CD4-positive, CD25-positive, alpha-beta regulatory T cell (primary cell): ENCODE results near the gene MMRN2. TPM values are rescaled to one million over a fixed set of nuclear protein-coding genes. Genes with fewer than 3 reads are reported as not detected.

ENCODE experiments used
- ATAC-seq, 2 donors: fragments of 150-1000 bp; cut with Tn5 transposase; one replicate each; pipeline ENCODE4 v1.10.0; 2021; ENCODE audit warnings: low read depth in 2 of 2, moderate number of reproducible peaks in 2 of 2, moderate library complexity in 1 of 2
- DNase-seq, 3 donors: peaks; one replicate each; pipeline versions ENCODE4 v3.0.0 to v3.0.0-alpha.2; 2012 to 2022; ENCODE audit warnings: mixed read lengths in 1 of 3
- H3K27ac ChIP-seq: one replicate; pipeline ENCODE4 v1.7.0; 2013; ENCODE audit warnings: mild to moderate bottlenecking, low read length; ENCODE audit not compliant: insufficient read depth, poor library complexity, severe bottlenecking
- H3K27me3 ChIP-seq: one replicate; pipeline ENCODE4 v1.7.0; 2013; ENCODE audit warnings: low read length; ENCODE audit not compliant: control insufficient read depth, insufficient read depth
- H3K36me3 ChIP-seq: one replicate; pipeline ENCODE4 v1.7.0; 2013; ENCODE audit warnings: mild to moderate bottlenecking, low read length, moderate library complexity; ENCODE audit not compliant: control insufficient read depth, insufficient read depth
- H3K4me1 ChIP-seq: 2 replicates; pipeline ENCODE4 v1.7.0; 2013; ENCODE audit warnings: mild to moderate bottlenecking, low read length; ENCODE audit not compliant: insufficient read depth, control insufficient read depth, poor library complexity, severe bottlenecking
- H3K4me3 ChIP-seq: one replicate; pipeline ENCODE4 v1.7.0; 2013; ENCODE audit warnings: low read depth, mild to moderate bottlenecking, low read length, moderate library complexity
- H3K9me3 ChIP-seq, 2 experiments: 1 replicate in 1 of 2; 2 replicates in 1 of 2; pipeline ENCODE4 v1.7.0; 2013; ENCODE audit warnings: low read length in 2 of 2, mild to moderate bottlenecking in 1 of 2, moderate library complexity in 1 of 2; ENCODE audit not compliant: control insufficient read depth in 2 of 2
- H3K27ac Mint-ChIP-seq, 3 donors: one replicate each; pipeline ENCODE4 v1.8.0; 2020 to 2022; ENCODE audit warnings: mild to moderate bottlenecking in 3 of 3, mixed read lengths in 3 of 3, moderate library complexity in 2 of 3
- H3K27me3 Mint-ChIP-seq: one replicate; pipeline ENCODE4 v1.8.0; 2022; ENCODE audit warnings: mild to moderate bottlenecking, mixed read lengths
- H3K36me3 Mint-ChIP-seq: one replicate; pipeline ENCODE4 v1.8.0; 2020; ENCODE audit warnings: mixed read lengths
- H3K4me1 Mint-ChIP-seq, 4 donors: one replicate each; pipeline ENCODE4 v1.8.0; 2020 to 2022; ENCODE audit warnings: mixed read lengths in 4 of 4, mild to moderate bottlenecking in 1 of 4
- H3K4me3 Mint-ChIP-seq, 4 donors: one replicate each; pipeline ENCODE4 v1.8.0; 2020 to 2022; ENCODE audit warnings: mild to moderate bottlenecking in 4 of 4, mixed read lengths in 4 of 4, moderate library complexity in 3 of 4
- H3K9me3 Mint-ChIP-seq, 7 donors: one replicate each; pipeline ENCODE4 v1.8.0; 2020 to 2022; ENCODE audit warnings: mixed read lengths in 7 of 7, mild to moderate bottlenecking in 3 of 7, moderate library complexity in 2 of 7
- polyA plus RNA-seq, 4 donors: library from polyadenylated mRNA; unstranded; fragments of 300-500 nt; fragmentation: Illumina TruSeq; gene quantifications; one replicate each; pipeline ENCODE4 v1.2.3, GENCODE V29; 2021
- total RNA-seq: library from RNA; stranded (reverse); gene quantifications from one replicate; pipeline ENCODE4 v1.2.3, GENCODE V29; 2022

The MMRN2 gene
- total and polyA plus RNA-seq, 5 donors from 2014 or later, result 0.17 to 1.2 (median 0.33) TPM; not detected in 1

GRCh38 chr10:86958116-86958900 lies 893 bp upstream of the MMRN2 start, which contains the start of gene SNCG:
Gene SNCG, plus strand, starts transcription at chr10:86958599. Its CDS starts 99 bp downstream, at chr10:86958698.
- H3K27me3 Mint-ChIP-seq, result no peaks in the 10 kb centered on the region
- H3K36me3 Mint-ChIP-seq, result no peaks in the 10 kb centered on the region
- Histone ChIP-seq H3K4me1 (peaks cover 6% of the 10 kb centered on the region), H3K27ac (no peak within 1 kb of the TSS), H3K36me3 (no peaks in the 10 kb centered on the region), H3K9me3 (no peaks in the 10 kb centered on the region), H3K27me3 (no peaks in the 10 kb centered on the region), H3K4me3 (no peak within 1 kb of the TSS)
- peak within 1 kb of the TSS in 1 of 4 donors; percentile 21 for H3K4me3 Mint-ChIP-seq
- peaks cover 0 to 2% (median 0%) of the 10 kb centered on the region in 7 donors for H3K9me3 Mint-ChIP-seq
- ATAC-seq, result no peak
- H3K4me1 Mint-ChIP-seq, result peaks cover 0 to 20% (median 7%) of the 10 kb centered on the region in 4 donors
- H3K27ac Mint-ChIP-seq, result peak within 1 kb of the TSS in 2 of 3 donors; percentile 48 to 51
- DNase-seq, result no peak

DNA sequence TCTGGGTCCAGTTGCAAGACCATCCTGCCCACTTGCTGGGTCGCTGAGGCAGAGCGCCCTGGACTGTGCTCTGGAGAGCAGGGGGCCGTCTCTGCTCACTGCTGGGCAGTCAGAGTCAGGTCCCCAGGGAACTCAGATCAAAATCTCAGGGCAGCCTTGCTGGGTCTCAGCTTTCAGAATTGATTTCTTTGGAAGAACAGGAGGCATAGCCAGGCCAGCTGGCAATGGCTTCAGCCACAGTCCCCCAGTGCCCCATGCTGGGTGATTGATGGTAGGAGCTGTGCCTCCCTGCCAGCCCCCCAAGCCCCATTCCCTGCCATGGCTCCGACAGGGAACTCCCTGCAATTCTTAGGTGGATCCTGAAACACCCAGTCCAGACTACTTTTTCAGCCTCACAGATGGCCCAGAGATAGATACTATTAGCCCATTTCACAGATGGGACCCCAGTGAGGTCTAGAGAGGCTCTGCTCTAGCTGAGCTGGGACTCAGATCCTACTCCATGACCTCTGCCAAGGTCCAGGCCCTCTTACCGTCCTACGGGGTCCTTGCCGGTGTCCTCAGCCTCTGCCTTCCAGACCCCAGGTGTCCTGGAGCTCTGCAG lies 467 bp downstream of the MMRN2 start:
- Histone ChIP-seq H3K27ac (no peak overlapping the region), H3K9me3 (peaks cover 0 to 6% of the 10 kb centered on the region in 2 experiments), H3K27me3 (no peaks in the 10 kb centered on the region), H3K4me1 (peaks cover 6% of the 10 kb centered on the region), H3K4me3 (no peak overlapping the region), H3K36me3 (no peaks in the 10 kb centered on the region)
- DNase-seq, result no peak
- Mint-ChIP-seq H3K9me3 (peaks cover 0 to 12% (median 0%) of the 10 kb centered on the region in 7 donors), H3K36me3 (peaks cover 3% of the 10 kb centered on the region), H3K27ac (peak overlapping the region in 2 of 3 donors; percentile 49 to 59), H3K4me1 (peaks cover 0 to 22% (median 9%) of the 10 kb centered on the region in 4 donors), H3K4me3 (no peak overlapping the region), H3K27me3 (no peaks in the 10 kb centered on the region)
- no peak for ATAC-seq

GRCh38 chr10:86956195-86956847 lies 1.1 kb downstream of the MMRN2 start:
- Mint-ChIP-seq H3K4me3 (no peak overlapping the region), H3K9me3 (peaks cover 0 to 15% (median 0%) of the 10 kb centered on the region in 7 donors), H3K27me3 (no peaks in the 10 kb centered on the region), H3K36me3 (peaks cover 3% of the 10 kb centered on the region), H3K27ac (peak overlapping the region in 2 of 3 donors; percentile 49 to 76), H3K4me1 (peaks cover 0 to 26% (median 9%) of the 10 kb centered on the region in 4 donors)
- no peaks in the 10 kb centered on the region for H3K27me3 ChIP-seq
- peaks cover 0 to 6% of the 10 kb centered on the region in 2 experiments for H3K9me3 ChIP-seq
- no peaks in the 10 kb centered on the region for H3K36me3 ChIP-seq
- H3K27ac ChIP-seq, result no peak overlapping the region
- H3K4me1 ChIP-seq, result peaks cover 7% of the 10 kb centered on the region
- no peak overlapping the region for H3K4me3 ChIP-seq
- ATAC-seq (no peak), DNase-seq (no peak)

DNA sequence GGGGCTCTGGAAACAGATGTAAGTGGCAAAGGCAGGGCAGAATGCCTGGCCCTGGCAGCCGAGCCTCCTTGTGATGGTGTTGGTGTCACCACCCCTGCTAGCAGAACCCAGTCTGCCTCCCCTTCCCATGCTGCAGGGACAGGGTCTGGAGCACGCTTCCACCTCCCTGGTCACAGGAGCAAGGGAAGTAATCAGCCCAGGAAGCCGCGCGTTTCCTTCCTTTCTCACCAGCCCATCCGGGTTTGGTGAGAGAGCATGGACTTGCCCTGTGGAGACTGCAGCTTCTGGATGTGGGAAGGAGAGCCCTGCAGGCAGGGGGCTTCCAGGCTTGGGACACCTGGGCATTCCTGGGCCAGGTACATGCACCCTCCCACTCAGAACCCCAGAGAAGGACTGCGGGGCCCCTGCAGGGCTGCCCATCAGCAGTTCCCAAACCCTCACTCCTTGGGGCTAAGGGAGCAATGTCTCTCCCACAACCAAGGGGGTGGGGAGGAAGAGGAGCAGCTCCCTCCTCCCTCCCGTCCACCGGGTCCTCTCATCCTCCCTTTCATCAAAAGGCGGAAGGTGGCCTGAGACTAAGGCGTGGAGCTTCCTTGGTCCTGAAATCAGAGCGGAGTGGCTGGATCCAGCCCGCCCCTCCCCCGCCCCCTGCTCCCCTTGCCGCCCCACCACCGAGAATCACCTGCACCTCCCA lies 1.8 kb downstream of the MMRN2 start:
- H3K4me1 Mint-ChIP-seq, result peaks cover 0 to 32% (median 12%) of the 10 kb centered on the region in 4 donors
- ATAC-seq (no peak), DNase-seq (no peak)
- H3K4me3 Mint-ChIP-seq, result no peak overlapping the region
- peaks cover 0 to 15% (median 0%) of the 10 kb centered on the region in 7 donors for H3K9me3 Mint-ChIP-seq
- Histone ChIP-seq H3K4me1 (peaks cover 14% of the 10 kb centered on the region), H3K27ac (no peak overlapping the region), H3K9me3 (peaks cover 0 to 6% of the 10 kb centered on the region in 2 experiments), H3K4me3 (no peak overlapping the region), H3K36me3 (no peaks in the 10 kb centered on the region), H3K27me3 (no peaks in the 10 kb centered on the region)
- H3K36me3 Mint-ChIP-seq, result peaks cover 3% of the 10 kb centered on the region
- H3K27ac Mint-ChIP-seq, result peak overlapping the region in 2 of 3 donors; percentile 49 to 76
- no peaks in the 10 kb centered on the region for H3K27me3 Mint-ChIP-seq

GRCh38 chr10:86954681-86955500 lies 2.5 kb downstream of the MMRN2 start:
- Mint-ChIP-seq H3K27ac (no peak overlapping the region), H3K36me3 (peaks cover 3% of the 10 kb centered on the region)
- no peak for ATAC-seq

DNA sequence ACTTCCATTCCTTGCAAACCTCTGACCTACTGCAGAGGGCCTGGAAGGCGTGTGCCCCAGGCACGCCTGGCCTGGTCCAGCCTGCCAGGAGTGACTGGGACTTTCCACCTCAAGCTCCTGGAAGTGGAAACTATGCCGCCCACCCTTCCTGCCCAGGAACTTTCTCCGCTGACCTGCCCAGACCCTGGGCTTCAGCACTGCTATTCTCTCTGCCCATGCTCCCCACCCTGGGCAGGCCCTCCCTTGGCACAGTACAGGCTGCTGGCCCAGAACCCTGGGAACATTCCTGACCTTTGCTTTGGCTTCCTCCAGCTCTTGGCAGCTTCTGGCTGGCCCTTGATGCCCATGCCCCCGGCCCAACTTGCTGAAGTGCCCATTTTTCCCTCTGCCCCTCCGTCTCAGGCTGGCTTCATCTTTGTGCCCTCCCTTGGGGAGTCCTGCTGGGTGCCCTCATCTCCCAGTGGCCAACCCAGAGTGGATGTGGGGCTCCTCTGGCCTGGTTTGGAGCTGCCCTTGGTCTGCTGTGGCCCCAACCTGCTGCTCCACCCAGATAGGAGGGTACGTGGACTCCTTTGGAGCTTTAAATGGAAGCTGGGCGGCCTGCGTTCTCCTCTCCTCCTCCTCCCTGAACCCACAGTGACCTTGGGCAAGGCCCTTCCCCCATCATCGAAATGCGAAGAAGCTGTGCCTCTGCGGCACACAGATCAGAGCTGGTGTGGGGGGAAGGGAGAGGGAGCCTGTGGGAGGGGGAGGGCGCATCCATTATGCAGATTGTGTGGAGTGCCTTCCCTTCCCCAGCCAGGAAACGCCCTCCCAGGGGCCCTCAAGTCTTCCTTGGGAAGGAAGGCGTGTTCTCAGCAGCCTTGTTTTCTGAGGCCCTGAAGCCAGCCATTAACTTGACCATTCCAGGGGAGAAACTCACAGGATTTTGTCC lies 3.4 kb downstream of the MMRN2 start:
- Mint-ChIP-seq H3K4me3 (no peak overlapping the region), H3K9me3 (peaks cover 0 to 15% (median 0%) of the 10 kb centered on the region in 7 donors), H3K27ac (no peak overlapping the region), H3K4me1 (peaks cover 0 to 45% (median 20%) of the 10 kb centered on the region in 4 donors), H3K27me3 (no peaks in the 10 kb centered on the region), H3K36me3 (peaks cover 3% of the 10 kb centered on the region)
- H3K36me3 ChIP-seq, result no peaks in the 10 kb centered on the region
- ATAC-seq (no peak), DNase-seq (no peak)
- H3K27me3 ChIP-seq, result no peaks in the 10 kb centered on the region
- H3K4me1 ChIP-seq, result peaks cover 27% of the 10 kb centered on the region
- no peak overlapping the region for H3K4me3 ChIP-seq
- no peak overlapping the region for H3K27ac ChIP-seq
- peaks cover 0 to 6% of the 10 kb centered on the region in 2 experiments for H3K9me3 ChIP-seq

More at GRCh38 chr10:86954681-86955500, 2.5 kb downstream of the MMRN2 start:
- no peak for DNase-seq
- Histone ChIP-seq H3K4me1 (peaks cover 21% of the 10 kb centered on the region), H3K36me3 (no peaks in the 10 kb centered on the region), H3K4me3 (no peak overlapping the region), H3K27ac (no peak overlapping the region), H3K9me3 (peaks cover 0 to 6% of the 10 kb centered on the region in 2 experiments), H3K27me3 (no peaks in the 10 kb centered on the region)
- H3K9me3 Mint-ChIP-seq, result peaks cover 0 to 15% (median 0%) of the 10 kb centered on the region in 7 donors
- H3K4me1 Mint-ChIP-seq, result peaks cover 0 to 37% (median 17%) of the 10 kb centered on the region in 4 donors
- H3K27me3 Mint-ChIP-seq, result no peaks in the 10 kb centered on the region
- no peak overlapping the region for H3K4me3 Mint-ChIP-seq
